Activated CD8-positive, alpha-beta memory T cell treated with anti-CD3 and anti-CD28 coated beads for 48 hours (primary cell): ENCODE data around the gene PLEKHA6.

Source experiments
- DNase-seq, 3 experiments: peaks; one replicate each; pipeline ENCODE4 v3.0.0-alpha.2; 2020; ENCODE audit warnings: low read depth in 2 of 3, low spot score in 2 of 3

The PLEKHA6 gene

GRCh38 chr1:204192589-204193352, 167.0 kb downstream of the PLEKHA6 start:
- DNase-seq, result no peak

GRCh38 chr1:204192046-204192445, 167.7 kb downstream of the PLEKHA6 start:
- no peak for DNase-seq

GRCh38 chr1:204191456-204191855, 168.3 kb downstream of the PLEKHA6 start:
- DNase-seq, result no peak

- DNase-seq, result no peak
Measured at GRCh38 chr1:204190212-204191211, 169.2 kb downstream of the PLEKHA6 start.

- DNase-seq, result no peak
Measured at GRCh38 chr1:204188959-204189639, 170.6 kb downstream of the PLEKHA6 start.

- no peak for DNase-seq
Measured at GRCh38 chr1:204186597-204186996, 173.1 kb downstream of the PLEKHA6 start.

- DNase-seq, result no peak
Measured at GRCh38 chr1:204181116-204181515, 178.6 kb downstream of the PLEKHA6 start.

GRCh38 chr1:204180133-204180532, 179.6 kb downstream of the PLEKHA6 start:
- no peak for DNase-seq

- DNase-seq, result no peak
Measured at GRCh38 chr1:204178487-204179281, 181.0 kb downstream of the PLEKHA6 start.

- DNase-seq, result no peak
Measured at GRCh38 chr1:204177133-204177532, 182.6 kb downstream of the PLEKHA6 start.

- no peak for DNase-seq
Measured at GRCh38 chr1:204176049-204176448, 183.7 kb downstream of the PLEKHA6 start.

- no peak for DNase-seq
Measured at GRCh38 chr1:204174958-204175357, 184.8 kb downstream of the PLEKHA6 start.

- no peak for DNase-seq
Measured at GRCh38 chr1:204172404-204173029, 187.2 kb downstream of the PLEKHA6 start.

- DNase-seq, result no peak
Measured at GRCh38 chr1:204171751-204172178, 188.0 kb downstream of the PLEKHA6 start.

- DNase-seq, result no peak
Measured at GRCh38 chr1:204170494-204171155, 189.1 kb downstream of the PLEKHA6 start.

- DNase-seq, result no peak
Measured at GRCh38 chr1:204169858-204170257, 189.9 kb downstream of the PLEKHA6 start.
